HPDE6-E6E7 (cell line): ENCODE measurements around the gene RINT1.
"Not testable (repeated sequence)": the region's sequence is repeated elsewhere in the genome, so short reads cannot be mapped to it uniquely, and the experiment has no call there.

Source experiments
- DNase-seq: peaks from one replicate; pipeline ENCODE4 v3.0.0; 2011; ENCODE audit warnings: missing footprints; ENCODE audit errors: extremely low spot score

RINT1 gene

DNA sequence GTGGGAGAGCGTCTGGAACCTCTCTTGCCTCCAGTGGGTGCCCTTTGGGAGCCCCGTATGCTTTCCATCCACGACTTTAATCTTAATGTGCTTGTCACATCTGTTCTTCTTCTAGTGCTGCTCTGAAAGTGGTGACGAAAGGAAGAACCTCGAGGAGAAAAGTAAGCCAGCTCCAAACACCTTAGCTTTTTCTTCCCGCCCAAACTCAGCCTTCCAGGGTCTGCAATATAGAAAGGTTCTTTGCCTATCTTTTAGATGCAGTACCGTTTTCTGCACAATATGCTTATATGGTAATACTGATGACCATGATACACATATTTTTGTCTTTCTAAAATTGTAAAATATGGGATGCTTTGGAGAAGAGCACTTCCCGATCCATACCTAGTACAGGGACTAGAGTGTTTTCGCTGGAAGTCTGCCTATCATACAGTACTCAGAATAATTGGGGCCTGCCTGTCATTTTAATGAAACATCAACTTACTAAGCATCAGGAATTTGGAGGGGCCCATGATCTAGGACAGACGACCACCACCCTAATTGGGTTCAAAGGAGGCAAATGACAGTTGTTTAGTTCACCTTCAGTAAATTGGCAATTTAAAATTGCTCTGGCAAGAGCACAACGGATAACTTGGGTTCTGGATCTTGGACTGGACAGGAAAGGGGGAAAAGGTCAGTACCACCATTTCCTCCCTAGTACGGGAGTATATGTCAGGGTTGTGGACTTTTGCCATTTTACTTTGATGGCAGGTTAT lies 884 bp downstream of the RINT1 start:
- DNase-seq, result no peak

DNA sequence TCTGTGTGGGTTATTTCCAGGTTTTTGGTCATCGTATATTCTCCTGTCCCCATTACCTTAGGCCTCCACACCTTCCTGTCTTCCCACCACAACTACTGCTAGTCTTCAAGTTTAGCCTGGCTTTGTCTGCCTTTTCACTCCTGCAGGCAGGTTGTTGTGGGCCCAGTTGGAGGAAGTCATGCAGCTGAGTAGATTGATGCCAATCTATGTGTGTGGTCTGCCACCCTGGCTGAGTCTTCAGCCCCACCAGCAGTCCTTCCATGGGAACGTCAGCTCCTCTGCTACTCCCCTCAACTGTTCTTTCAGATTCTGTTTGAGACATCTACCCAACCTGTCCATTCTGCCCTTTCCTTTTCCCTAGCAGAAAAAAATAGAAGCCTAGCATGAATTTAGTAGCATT lies 6.3 kb downstream of the RINT1 start:
- no peak for DNase-seq

DNA sequence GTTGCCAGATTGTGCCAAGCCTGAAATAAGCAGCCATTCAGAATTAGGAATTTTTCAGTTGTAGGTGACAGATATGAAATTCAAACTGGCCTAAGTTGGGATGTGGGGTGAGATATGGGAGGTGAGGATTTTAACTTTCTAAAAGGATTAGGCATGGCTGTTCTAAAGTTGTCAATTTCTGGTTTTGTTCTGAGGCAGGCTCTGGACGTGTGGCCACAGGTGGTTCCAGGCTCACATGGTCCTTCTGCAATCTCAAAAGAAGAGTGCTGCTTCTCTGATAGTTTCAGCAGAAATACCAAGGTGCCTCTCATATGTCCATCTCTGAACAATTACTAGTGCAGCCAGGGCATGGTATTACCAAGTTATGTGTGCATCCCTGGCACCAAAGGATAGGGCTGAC lies 27.9 kb downstream of the RINT1 start:
- no peak for DNase-seq

DNA sequence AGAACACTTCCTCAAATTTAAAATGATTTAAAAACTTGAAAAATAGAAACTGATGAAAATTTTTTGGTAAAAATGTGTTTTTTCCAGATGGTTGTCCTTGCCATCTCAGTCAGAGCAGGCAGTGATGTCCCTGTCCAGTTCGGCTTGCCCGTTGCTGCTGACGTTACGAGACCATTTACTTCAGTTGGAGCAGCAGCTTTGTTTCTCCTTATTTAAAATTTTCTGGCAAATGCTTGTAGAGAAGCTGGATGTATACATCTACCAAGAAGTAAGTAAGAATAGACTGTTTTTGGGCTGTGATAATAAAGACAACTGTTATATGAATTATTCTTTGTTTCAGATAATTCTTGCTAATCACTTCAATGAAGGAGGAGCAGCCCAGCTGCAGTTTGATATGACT lies 33.2 kb downstream of the RINT1 start:
- DNase-seq, result no peak

DNA sequence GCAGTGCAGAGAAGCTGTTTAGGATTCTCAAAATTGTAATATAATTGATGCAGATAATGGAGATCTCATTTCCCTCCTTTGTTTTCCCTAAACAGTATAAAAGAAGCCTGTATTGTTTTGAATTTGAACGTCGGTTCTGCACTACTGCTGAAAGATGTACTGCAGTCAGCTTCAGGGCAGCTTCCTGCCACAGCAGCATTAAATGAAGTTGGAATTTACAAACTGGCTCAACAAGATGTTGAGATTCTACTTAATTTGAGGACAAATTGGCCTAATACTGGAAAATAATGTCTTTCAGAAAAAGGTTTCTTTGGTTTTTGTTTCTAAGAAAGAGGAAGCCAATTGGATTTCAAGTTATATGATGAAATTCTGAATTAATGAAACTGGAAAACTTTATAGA lies 35.0 kb downstream of the RINT1 start:
- DNase-seq, result no peak

DNA sequence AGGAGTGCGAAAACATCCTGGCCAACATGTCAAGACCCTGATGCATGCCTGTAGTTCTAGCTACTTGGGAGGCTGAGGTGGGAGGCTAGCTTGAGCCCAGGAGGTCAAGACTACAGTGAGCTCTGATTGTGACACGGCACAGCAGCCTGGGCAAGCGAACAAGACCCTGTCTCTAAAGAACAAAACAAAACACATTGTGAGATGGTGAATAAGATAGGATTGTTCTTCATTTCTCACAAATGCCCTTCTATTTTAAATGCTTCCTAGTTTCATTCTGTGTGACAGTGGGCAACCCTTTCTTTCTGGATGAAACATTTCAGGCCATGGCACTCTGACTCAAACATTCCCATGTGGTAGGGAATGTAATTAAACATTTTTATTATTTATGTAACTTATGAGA lies 35.8 kb downstream of the RINT1 start:
- no peak for DNase-seq

DNA sequence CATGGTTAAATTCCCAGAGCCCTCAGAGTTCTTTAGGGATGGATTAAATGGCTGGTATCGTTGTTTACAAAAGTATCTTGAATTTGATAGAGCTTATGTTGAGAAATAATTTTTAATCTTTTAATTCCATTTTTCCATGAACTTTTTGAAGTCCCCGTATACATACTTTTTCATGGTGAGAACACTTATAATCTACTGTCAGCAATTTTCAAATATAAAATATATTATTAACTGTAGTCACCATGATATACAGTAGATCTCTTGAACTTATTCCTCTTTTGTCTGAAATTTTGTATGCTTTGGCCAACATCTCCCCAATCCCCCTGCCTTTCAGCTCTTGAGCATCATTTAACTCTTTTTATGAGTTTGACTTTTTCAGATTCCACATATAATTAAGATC lies 39.9 kb downstream of the RINT1 start:
- no peak for DNase-seq

DNA sequence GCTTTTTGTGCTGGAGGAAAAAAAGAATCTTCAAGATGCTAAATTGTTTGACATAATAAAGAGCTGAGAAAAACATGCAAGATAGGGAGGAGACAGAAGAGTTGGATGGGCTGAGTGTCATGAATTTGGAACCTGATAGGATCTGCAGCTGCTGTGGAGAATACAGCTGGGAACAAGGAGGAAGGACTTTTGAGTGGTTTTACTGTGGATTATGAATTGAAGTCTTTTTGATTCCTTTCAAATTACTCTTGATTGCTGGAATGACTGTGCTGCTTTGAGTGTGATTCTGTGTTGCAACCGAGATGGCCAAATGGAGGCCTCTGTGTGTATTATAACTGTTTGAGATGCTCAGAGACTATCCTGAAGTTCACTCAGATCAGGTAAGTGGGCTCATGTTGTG lies 45.2 kb downstream of the RINT1 start:
- DNase-seq, result no peak

DNA sequence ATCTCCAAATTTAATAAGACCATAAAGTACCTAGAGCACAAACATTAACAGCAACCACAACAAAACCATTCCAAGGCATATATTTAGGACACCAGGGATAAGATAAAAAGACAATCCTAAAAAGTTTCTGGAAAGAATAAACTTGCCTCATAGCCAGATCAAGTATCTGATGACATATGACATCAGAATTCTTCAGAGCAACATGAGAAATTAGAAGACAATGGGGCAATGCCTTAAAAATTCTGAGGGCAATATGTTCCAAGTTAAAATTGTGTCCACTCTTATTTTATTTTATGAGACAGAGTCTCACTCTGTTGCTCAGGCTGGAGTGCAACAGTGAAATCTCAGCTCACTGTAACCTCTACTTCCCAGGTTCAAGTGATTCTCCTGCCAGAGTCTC lies 46.5 kb downstream of the RINT1 start:
- no peak for DNase-seq

DNA sequence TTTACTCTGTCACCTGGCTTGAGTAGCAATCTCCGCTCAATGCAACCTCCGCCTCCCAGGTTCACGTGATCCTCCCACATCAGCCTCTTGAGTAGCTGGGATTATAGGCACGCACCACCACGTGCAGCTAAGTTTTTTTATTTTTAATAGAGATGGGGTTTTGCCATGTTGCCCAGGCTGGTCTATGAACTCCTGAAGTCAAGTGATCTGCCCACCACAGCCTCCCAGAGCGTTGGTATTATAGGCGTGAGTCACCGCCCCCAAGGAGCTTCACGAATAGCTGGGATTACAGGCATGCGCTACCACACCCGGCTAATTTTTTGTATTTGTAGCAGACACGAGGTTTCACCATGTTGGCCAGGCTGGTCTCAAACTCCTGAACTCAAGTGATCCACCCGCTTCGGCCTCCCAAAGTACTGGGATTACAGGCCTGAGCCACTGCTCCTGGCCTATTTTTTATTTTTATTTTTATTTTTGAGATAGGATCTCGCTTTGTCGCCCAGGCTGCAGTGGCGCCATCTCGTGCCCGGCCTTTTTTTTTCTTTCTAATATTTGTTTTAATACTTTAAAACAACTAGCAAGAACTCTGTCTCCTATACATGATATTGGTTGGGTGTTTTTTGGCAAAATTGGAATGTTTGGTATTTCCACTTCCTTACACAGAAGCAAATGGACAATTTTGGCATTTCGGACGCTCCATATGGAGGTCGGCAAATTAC lies 48.2 kb downstream of the RINT1 start:
- DNase-seq, result no peak

DNA sequence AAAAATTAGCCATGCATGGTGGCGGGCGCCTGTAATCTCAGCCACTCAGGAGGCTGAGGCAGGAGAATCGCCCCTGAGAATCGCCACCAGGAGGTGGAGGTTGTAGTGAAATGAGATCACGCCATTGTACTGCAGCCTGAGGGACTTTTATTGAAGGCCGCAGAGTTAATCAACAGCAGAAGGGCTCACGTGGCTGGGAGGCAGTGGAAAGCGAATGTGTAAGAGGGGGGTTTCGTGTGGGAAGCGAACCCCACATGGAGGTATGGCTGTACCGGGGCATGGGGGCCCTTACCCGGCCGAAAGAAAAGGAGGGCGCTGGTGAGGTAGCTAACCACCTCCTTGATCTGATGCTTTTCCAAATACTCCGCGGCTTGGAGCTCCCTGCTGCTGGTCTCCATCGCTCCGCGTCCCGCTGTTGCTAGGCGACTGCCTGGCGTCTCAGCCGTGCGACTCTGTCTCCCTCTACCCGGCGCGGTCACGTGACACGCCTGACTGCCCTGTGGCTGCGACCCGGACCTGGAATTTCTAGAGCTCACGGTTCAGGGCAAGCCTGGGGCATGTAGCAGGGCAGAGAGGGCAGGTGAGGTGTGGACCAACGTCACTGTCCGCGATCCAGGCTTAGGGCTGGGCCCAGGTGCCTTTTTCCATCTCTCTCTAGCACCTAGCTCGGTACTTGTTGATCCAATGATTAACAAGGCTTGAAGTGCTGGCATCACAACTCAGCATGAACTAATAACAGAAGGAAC lies 49.2 kb downstream of the RINT1 start, which contains the start of gene EFCAB10:
Gene EFCAB10, minus strand, starts transcription at position 428 of the 746 bp plus-strand sequence. Its CDS starts 30 bp downstream, at position 398.
- no peak for DNase-seq

DNA sequence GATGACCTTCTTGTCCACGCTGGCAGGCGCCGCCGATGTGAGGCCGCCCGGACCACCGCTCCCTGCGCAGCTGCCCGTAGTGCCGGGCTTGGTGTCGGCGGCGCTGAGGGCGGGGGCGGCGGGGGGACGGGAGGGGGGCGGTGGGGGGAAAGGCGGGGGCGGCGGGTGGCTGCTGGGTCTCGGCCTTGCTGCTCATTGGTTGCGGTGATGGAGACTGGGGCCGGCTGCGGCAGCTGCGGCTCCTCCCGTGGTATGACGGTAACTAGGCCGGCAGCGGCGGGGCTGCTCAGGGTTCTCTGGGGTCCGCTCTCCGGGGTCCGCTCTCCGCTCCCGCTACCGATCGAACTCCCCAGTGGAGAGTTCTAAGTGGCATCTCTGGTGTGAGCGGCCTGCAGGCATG lies 51.1 kb downstream of the RINT1 start:
- no peak for DNase-seq

DNA sequence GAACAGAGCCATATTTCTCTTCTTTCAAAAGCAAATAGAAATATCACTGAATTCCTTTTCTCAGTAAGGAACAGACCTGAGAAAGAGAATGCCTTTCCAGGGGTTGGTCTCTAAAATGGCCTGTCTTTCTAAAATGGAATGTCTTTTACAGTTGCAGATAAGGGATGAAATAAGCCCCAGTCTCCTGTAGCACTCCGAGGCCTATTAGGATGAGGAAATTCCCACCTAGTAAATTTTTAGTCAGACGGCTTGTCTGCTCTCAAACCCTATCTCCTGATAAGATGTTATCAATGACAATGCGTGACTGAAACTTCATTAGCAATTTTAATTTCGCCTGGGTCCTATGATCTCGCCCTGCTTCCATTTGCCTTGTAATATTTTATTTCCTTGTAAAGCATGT lies 52.2 kb downstream of the RINT1 start:
- no peak for DNase-seq

DNA sequence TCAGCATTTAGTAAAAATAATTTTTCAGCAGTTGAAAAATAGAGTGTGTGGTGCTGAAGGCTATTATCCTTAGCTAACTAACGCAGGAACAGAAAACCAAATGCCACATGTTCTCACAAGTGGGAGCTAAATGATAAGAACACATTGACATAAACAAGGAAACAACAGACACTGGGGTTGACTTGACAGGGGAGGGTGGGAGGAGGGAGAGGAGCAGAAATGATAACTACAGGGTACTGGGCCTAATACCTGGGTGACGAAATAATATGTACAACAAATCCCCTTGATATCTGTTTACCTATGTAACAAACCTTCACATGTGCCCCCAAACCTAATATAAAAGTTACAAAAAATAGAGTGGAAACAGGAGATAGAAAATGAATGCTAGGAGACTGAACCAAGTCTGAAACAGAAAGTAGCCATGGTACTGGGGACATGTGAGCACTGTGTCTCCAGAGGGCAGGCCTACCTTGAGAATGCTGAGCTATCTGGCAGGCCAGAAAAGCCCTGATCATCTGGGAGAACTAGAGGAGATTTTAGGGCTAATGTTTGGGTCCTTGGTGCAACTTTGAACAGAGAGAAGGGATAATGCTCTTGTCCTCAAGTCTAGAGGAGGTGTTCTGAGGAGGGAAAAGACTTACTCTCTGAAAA lies 54.0 kb downstream of the RINT1 start:
- no peak for DNase-seq

DNA sequence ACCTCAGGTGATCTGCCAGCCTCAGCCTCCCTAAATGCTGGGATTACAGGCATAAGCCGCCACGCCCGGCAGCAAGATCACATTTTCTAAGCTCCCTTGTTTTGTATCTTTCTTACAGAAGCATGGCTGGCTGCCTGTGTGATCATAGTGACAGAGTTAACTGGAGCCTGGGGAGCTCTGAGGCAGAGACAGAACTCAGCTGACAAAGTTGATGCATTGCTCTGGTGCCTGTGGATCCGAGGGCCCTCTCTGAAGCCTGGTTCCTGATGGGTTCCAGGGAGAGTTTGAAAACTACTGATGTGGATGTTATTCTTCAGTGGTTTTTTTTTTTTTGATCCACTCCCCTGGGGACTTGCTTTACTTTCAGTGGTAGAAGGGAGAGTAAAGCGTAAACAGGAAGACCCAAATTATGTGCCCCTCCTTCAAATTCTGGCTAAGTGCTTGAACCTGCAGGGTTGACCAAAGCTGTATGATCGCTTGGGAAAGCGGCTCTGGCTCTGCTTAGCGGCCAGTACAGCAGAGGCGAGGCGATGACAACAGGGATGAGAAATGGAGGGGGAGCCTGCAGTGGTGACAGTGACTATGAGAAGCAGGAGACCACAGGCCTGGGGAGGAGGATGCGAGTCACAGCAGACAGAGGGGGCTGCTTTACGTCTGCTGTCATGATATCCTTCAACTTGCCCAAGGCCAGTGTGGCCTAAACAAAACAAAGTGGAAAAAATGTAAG lies 56.1 kb downstream of the RINT1 start:
- DNase-seq, result no peak

DNA sequence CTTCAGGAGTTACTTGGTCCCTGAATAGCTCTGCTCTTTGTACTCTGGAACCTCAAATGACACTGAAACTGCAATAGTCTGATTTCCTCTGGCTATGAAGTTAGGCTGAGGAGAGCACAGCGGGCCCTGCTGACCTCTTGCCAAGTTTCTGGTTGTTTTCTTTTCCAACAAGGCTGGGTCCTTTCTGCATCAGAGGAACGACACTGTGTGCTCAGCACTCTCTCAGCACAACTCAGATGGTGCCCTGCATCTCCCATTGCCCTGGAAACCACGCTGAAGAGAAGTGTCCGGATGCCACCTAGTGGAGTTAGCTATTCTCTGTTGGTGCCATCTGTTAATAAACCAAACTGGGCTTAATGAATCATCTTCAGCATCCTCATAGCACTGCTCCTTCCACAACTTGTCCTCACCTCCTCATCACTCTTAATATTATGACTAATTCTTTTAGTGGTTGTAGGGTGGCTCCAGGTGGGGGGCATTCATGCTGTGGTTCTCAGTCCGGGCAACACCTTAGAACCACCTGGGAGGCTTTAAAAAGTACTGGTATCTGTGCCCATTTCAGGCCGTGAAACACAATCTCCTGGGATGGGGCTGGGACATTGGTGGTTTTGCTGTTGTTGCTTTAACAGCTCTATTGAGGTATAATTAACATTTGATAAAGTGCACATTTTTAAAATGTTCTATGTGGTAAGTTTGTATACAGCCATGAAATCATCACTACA lies 57.5 kb downstream of the RINT1 start:
- DNase-seq, result peak; percentile 73

DNA sequence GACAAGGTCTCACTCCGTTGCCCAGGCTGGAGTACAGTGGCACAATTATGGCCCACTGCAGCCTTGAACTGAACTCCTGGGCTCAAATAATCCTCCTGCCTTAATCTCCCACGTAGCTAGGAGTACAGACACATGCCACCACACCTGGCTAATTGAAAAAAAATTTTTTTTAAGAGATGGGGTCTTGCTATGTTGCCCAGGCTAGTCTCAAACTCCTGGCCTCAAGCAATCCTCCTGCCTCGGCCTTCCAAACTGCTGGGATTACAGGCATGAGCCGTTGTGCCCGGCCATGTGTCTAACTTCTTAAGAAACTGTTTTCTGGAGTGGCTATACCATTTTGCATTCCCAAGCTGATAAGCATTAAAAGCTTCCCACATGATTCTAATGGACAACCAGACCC lies 58.8 kb downstream of the RINT1 start:
- no peak for DNase-seq

DNA sequence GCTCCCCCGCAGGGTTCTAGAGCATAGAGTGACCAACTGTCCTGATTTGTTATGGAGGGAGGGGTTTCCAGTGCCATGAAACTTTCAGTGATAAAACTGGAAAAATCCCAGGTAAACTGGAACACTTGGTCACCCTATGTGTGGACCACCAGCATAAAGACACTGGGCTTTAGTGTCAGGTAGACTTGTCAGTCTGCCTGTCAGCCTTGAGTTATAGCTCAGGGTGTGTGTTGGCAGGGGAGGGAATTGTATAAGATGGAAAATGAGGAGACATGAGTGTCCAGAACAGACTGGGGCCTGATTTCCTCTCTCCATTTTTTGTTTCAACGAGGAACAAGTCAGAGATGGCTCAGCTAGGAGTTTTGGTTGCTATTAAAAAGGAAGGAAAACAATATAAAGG lies 59.5 kb downstream of the RINT1 start:
- DNase-seq, result no peak

DNA sequence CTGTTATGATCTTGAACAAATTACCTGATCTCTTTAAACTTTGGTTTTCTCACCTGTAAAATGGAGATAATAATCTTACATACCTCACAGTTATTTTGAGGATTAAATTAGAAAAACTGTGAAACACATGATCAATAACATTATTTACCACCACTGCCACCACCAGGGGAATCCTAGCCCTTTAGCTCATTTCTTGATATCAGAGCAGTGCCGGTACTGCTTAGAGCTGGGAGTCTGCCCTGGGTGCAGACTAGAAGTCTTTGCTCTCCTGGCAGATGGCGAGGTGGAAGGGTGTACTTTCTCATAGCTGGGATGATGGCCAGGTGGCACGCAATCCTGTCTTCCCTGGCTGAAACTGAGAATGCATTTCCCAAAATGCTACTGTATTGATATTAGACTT lies 62.0 kb downstream of the RINT1 start:
- DNase-seq, result no peak

DNA sequence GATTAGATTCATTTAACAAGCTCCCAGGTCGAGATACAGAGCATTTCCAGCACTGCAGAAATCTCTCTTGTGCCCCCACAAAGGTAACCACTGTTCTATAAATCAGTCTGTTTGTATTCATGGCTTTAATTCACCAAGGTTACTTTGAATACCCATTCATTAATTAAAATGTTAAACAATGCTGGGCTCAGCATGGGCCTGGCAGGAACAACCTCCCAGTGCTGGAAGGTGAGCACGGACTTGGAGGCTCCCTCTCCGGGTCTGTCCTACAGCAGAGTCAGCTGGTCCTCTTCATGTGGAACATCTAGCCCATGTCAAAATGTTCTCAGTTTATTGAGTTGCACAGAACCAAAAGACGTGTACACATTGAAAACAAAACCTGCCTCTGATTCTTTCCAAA lies 64.9 kb downstream of the RINT1 start:
- DNase-seq, result no peak

DNA sequence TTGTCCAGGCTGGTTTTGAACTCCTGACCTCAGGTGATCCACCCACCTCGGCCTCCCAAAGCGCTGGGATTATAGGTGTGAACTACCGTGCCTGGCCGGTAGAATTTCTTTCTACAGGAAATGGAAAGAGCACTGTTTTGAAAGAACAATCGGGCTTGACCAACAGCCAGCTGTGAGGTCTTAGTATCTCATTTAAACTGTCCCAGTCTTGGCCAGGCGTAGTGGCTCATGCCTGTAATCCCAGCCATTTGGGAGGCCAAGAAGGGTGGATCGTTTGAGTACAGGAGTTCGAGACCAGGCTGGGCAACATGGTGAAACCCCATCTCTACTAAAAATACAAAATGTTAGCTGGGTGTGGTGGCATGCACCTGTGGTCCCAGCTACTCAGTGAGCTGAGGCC lies 67.1 kb downstream of the RINT1 start:
- DNase-seq, result not testable (repeated sequence)
